NCI-H2029 treated with DMSO at 0.1 percent for 48 hours (cell line): ENCODE results near the gene PCSK1N.

Source experiments
- DNase-seq: peaks from one replicate; lab custom pipeline; 2025; lab: John Stamatoyannopoulos, UW

Gene PCSK1N

GRCh38 chrX:48789366-48790220, 45.8 kb downstream of the PCSK1N start:
- DNase-seq = no peak

GRCh38 chrX:48787505-48788443, 47.6 kb downstream of the PCSK1N start:
- no peak for DNase-seq

- DNase-seq = no peak
These were observed 48.4 kb downstream of the PCSK1N start for GRCh38 chrX:48786825-48787504.

- no peak for DNase-seq
These were observed 49.0 kb downstream of the PCSK1N start, which contains the start of gene GATA1 for GRCh38 chrX:48786341-48786800. TSS of gene GATA1 (plus strand) at chrX:48786590. CDS start at chrX:48791110, 4,520 bp downstream.

- DNase-seq = no peak
These were observed 49.7 kb downstream of the PCSK1N start for GRCh38 chrX:48785540-48786214.

- DNase-seq = no peak
These were observed 50.2 kb downstream of the PCSK1N start for GRCh38 chrX:48785186-48785539.

- no peak for DNase-seq
These were observed 50.7 kb downstream of the PCSK1N start for GRCh38 chrX:48784726-48785125.

GRCh38 chrX:48782795-48783194, 52.6 kb downstream of the PCSK1N start:
- DNase-seq = no peak

GRCh38 chrX:48782216-48782615, 53.2 kb downstream of the PCSK1N start:
- DNase-seq = no peak

GRCh38 chrX:48781705-48782104, 53.7 kb downstream of the PCSK1N start:
- no peak for DNase-seq
